Right lobe of liver (tissue), 6 donors: Measurements from ENCODE around the gene PIGT. TPM values are rescaled to one million over a fixed set of nuclear protein-coding genes. Genes with fewer than 3 reads are reported as not detected.

Experiments used
- ATAC-seq, 4 donors: fragments of 200-7000 bp; cut with Tn5 transposase; one replicate each; pipeline ENCODE4 v1.9.1; 2020; ENCODE audit warnings: mild to moderate bottlenecking in 4 of 4, moderate library complexity in 4 of 4
- DNase-seq, 3 donors: peaks; one replicate each; pipeline ENCODE4 v3.0.0-alpha.2; 2020
- H3K27ac ChIP-seq, 3 donors: fragments of 200-600 bp; one replicate each; pipeline ENCODE4 v1.8.0; 2022
- H3K27me3 ChIP-seq, 2 donors: fragments of 200-600 bp; one replicate each; pipeline ENCODE4 v1.8.0; 2022
- H3K36me3 ChIP-seq, 4 donors: fragments of 200-600 bp; sonication (generic) in 1 of 4; one replicate each; pipeline versions ENCODE4 v1.5.1 to v1.8.0; 2017 to 2022; ENCODE audit warnings: control low read depth in 1 of 4
- H3K4me1 ChIP-seq, 4 donors: fragments of 200-600 bp; sonication (generic) in 1 of 4; one replicate each; pipeline versions ENCODE4 v1.5.1 to v1.8.0; 2017 to 2022; ENCODE audit warnings: control low read depth in 1 of 4
- H3K4me3 ChIP-seq, 3 donors: fragments of 200-600 bp; one replicate each; pipeline ENCODE4 v1.8.0; 2022
- H3K9me3 ChIP-seq, 4 donors: fragments of 200-600 bp; sonication (generic) in 1 of 4; one replicate each; pipeline versions ENCODE4 v1.5.1 to v1.8.0; 2017 to 2022; ENCODE audit warnings: control low read depth in 1 of 4
- POLR2A ChIP-seq: fragments of 450-650 bp; IDR thresholded peaks from one replicate; pipeline ENCODE4 v1.6.1; 2017; ENCODE audit warnings: antibody characterized with exemption, mild to moderate bottlenecking
- WGBS: methylation state at CpG from one replicate; pipeline ENCODE4 v1.1.6; 2018; ENCODE audit warnings: low coverage, low lambda C conversion rate; ENCODE audit not compliant: insufficient coverage; ENCODE audit errors: missing lambda C conversion rate; 5-methylcytosine and 5-hydroxymethylcytosine counted together
- intact Hi-C, 2 donors: fragments of 100-400 bp; cut with DNase I; formaldehyde crosslinking; loops; one replicate each; pipeline versions ENCODE4 v1.11.2 to v1.14.1; 2022
- total RNA-seq, 6 experiments: library from RNA; depleted of rRNA in 2 of 6; stranded (reverse); fragments of >200 nt in 2 of 6; fragmentation: NEBNext Ultra II Directional in 3 of 6; extraction: Animal tissue kit (Norgen Biotek cat#: 25700) in 3 of 6; gene quantifications; one replicate each; pipeline versions ENCODE4 v1.1.0 to v1.2.4, GENCODE V29; 2016 to 2023
- TF ChIP-seq, protein P1 (sequence below), 4 donors: fragments of 200-600 bp in 3 of 4; fragments of 450-650 bp in 1 of 4; IDR thresholded peaks; one replicate each; pipeline versions ENCODE4 v1.5.1 to v1.8.0; 2016 to 2022; ENCODE audit warnings: antibody characterized with exemption in 4 of 4, mild to moderate bottlenecking in 2 of 4
- donor health status: DM: no; HTN: yes; CAD: no.
- donor health status: DM: no; HTN: no; CAD: no.
- donor health status: DM: no; HTN: no; CAD: no.
- donor health status: DM: no; HTN: yes; CAD: no.
- donor health status: DM: no; HTN: yes; CAD: no.

The PIGT gene
- total RNA-seq, 6 experiments from 2014 or later: 35.7 to 58.4 (median 40.5) TPM

DNA sequence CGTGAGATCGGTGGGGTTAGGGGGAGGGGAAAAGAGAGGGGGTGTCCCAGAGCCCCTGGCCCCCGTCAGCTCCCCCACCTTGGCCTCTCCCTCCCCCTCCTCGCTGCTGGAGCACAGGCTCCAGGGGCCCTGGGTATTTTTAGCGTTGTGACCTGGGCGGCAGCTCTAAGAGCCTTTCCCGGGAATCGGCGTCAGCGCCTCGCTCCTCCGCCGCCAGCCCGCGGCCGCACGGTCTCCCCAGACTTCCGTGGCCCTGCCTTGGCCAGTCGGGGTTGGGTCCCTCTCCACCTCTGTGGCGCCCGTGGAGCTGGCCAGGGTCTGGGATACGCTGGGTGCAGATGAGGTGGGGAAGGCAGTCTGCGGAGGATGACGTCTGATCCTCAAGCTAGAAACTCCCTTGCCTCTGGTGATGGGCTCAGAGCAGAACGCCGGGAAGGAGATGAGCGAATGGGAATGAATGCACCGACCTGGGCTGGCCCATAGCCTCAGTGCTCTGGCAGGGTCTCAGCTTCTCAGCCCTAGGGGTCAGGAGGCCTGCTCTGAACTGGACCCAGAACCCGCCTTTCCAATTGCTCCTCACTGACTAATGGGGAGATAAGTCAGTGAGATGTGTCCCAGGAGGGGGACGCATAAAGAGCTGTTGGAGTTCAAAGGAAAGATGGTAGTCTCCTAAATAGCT lies 8.7 kb upstream of the PIGT start:
- 18% methylated on average over 8 of the region's 30 CpGs for WGBS
- TF ChIP-seq, protein P1, sequence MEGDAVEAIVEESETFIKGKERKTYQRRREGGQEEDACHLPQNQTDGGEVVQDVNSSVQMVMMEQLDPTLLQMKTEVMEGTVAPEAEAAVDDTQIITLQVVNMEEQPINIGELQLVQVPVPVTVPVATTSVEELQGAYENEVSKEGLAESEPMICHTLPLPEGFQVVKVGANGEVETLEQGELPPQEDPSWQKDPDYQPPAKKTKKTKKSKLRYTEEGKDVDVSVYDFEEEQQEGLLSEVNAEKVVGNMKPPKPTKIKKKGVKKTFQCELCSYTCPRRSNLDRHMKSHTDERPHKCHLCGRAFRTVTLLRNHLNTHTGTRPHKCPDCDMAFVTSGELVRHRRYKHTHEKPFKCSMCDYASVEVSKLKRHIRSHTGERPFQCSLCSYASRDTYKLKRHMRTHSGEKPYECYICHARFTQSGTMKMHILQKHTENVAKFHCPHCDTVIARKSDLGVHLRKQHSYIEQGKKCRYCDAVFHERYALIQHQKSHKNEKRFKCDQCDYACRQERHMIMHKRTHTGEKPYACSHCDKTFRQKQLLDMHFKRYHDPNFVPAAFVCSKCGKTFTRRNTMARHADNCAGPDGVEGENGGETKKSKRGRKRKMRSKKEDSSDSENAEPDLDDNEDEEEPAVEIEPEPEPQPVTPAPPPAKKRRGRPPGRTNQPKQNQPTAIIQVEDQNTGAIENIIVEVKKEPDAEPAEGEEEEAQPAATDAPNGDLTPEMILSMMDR (IDR thresholded peaks at IDR 0.05): no peak
- TF ChIP-seq POLR2A: no peak

DNA sequence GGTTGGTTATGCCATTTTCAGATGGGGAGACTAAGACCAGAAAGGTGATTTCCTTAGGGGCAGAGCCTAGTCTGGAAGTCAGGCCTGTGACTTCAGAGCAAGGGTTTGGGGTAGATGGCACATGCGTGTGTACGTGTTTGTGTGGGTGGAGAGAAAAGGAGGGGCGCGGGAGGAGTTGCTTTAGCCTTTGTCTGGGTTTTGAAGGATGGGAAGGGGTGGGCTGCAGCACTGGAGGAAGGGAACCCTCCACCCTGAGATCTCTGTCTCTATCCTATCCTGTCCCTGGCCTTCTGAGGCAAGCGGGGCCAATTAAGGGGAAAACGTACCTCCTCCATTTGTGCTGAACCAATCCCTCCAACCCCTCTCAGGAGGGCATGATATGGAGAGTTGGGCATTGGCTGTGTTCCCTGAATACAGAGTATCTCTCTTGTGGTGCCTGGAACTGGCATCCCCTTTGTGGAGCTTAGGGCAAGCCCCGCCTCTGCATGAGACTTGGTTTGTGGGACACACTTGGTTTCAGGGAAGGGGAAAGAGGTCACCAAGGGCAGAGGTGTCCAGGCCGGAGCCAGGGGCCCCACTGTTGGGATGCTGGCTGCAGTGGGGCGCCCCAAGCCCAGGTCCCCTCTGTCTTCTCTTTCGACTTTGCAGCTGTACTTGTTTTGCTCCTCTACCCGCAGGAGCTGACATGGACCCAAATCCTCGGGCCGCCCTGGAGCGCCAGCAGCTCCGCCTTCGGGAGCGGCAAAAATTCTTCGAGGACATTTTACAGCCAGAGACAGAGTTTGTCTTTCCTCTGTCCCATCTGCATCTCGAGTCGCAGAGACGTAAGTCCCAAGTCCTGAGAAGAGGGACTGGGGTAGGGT lies 7.9 kb upstream of the PIGT start, which contains the start of gene DBNDD2:
TSS of gene DBNDD2 (plus strand) at position 507 of the 863 bp plus-strand sequence. CDS start at position 686, 179 bp downstream.
- H3K9me3 ChIP-seq: no peaks in the 10 kb centered on the region
- ATAC-seq (no peak), DNase-seq (no peak)
- H3K36me3 ChIP-seq: peaks cover 0 to 3% (median 0%) of the 10 kb centered on the region in 4 donors
- intact Hi-C loops: no loop called here
- H3K4me1 ChIP-seq: peaks cover 0 to 9% (median 0%) of the 10 kb centered on the region in 4 donors
- no peak for TF ChIP-seq POLR2A
- TF ChIP-seq, protein P1 (IDR thresholded peaks at IDR 0.05): no peak
- 90% methylated on average over 4 of the region's 21 CpGs for WGBS
- H3K27ac ChIP-seq: peak within 1 kb of the TSS; percentile 28 to 40 (median 30)
- no peaks in the 10 kb centered on the region for H3K27me3 ChIP-seq
- H3K4me3 ChIP-seq: peak within 1 kb of the TSS; percentile 65 to 73 (median 66)

More for the DNA sequence above, 8.7 kb upstream of the PIGT start:
- intact Hi-C loops: no loop called here
- peaks cover 0 to 9% (median 0%) of the 10 kb centered on the region in 4 donors for H3K4me1 ChIP-seq
- peak; percentile 35 to 44 (median 40) for ATAC-seq
- peak in 1 of 3 donors; percentile 35 for DNase-seq
- H3K27me3 ChIP-seq: no peaks in the 10 kb centered on the region
- peak overlapping the region; percentile 28 to 40 (median 30) for H3K27ac ChIP-seq
- H3K9me3 ChIP-seq: no peaks in the 10 kb centered on the region
- H3K36me3 ChIP-seq: peaks cover 0 to 3% (median 0%) of the 10 kb centered on the region in 4 donors
- H3K4me3 ChIP-seq: peak overlapping the region; percentile 65 to 73 (median 66)

DNA sequence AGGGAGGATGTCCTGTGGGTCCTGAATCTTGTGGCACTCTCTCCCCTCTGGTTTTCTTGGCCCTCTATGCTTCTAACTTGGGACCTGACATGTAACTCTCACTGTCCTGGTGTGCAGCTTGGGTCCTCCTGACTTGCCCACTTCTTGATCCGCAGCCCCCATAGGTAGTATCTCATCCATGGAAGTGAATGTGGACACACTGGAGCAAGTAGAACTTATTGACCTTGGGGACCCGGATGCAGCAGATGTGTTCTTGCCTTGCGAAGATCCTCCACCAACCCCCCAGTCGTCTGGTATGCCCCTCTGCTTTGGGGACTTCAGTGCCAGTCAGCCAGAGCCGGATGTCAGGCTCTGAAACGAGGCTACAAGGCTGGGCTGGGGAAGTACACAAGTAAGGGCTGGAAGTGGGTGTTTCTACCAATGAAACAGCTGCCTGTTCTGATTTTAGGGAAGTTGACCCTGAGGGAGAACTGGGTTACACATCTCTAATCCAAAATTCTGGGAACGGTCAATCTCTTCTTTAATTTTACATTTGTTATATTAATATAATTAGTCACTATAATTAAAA lies 7.2 kb upstream of the PIGT start:
- DNase-seq: no peak
- peaks cover 0 to 9% (median 0%) of the 10 kb centered on the region in 4 donors for H3K4me1 ChIP-seq
- no peaks in the 10 kb centered on the region for H3K9me3 ChIP-seq
- peaks cover 0 to 3% (median 0%) of the 10 kb centered on the region in 4 donors for H3K36me3 ChIP-seq
- no peak overlapping the region for H3K27ac ChIP-seq
- TF ChIP-seq POLR2A: no peak
- TF ChIP-seq, protein P1 (IDR thresholded peaks at IDR 0.05): no peak
- ATAC-seq: peak in 1 of 4 donors; percentile 45
- no peaks in the 10 kb centered on the region for H3K27me3 ChIP-seq
- 54% methylated on average over 3 of the region's 7 CpGs for WGBS
- intact Hi-C loops: no loop called here
- H3K4me3 ChIP-seq: no peak overlapping the region

DNA sequence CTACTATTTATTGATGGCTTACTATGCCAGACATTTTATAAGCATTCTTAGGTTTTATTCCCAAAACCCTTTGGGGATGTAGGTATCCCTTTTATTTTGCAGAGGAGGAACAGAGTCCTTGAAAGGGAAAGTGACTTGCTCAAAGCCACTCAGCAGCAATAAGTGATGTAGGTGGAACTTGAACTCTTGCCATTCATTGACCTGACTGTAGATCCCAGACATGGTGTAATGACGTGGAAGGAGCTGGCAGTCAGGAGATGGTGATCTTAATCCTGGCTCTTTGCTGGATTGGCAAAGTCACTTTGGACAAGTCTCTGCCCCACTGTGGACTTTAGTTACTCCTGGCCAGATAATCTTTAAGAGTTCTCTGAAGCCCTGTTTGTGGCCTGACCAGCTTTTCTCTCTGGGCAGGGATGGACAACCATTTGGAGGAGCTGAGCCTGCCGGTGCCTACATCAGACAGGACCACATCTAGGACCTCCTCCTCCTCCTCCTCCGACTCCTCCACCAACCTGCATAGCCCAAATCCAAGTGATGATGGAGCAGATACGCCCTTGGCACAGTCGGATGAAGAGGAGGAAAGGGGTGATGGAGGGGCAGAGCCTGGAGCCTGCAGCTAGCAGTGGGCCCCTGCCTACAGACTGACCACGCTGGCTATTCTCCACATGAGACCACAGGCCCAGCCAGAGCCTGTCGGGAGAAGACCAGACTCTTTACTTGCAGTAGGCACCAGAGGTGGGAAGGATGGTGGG lies 6.2 kb upstream of the PIGT start:
- no peaks in the 10 kb centered on the region for H3K27me3 ChIP-seq
- intact Hi-C loops: no loop called here
- ATAC-seq (no peak), DNase-seq (no peak)
- peaks cover 0 to 3% (median 0%) of the 10 kb centered on the region in 4 donors for H3K36me3 ChIP-seq
- H3K4me1 ChIP-seq: peaks cover 0 to 9% (median 0%) of the 10 kb centered on the region in 4 donors
- no peak overlapping the region for H3K4me3 ChIP-seq
- no peak for TF ChIP-seq POLR2A
- TF ChIP-seq, protein P1 (IDR thresholded peaks at IDR 0.05): no peak
- 81% methylated on average over 5 of the region's 7 CpGs for WGBS
- H3K27ac ChIP-seq: no peak overlapping the region
- no peaks in the 10 kb centered on the region for H3K9me3 ChIP-seq
